Fibroblast of skin of left biceps (primary cell): ENCODE results near the gene UBE2QL1.

Experiments used
- DNase-seq, 2 experiments: peaks; one replicate each; pipeline ENCODE4 v3.0.0-alpha.2; 2013; ENCODE audit warnings: low read depth in 2 of 2

The UBE2QL1 gene

DNA sequence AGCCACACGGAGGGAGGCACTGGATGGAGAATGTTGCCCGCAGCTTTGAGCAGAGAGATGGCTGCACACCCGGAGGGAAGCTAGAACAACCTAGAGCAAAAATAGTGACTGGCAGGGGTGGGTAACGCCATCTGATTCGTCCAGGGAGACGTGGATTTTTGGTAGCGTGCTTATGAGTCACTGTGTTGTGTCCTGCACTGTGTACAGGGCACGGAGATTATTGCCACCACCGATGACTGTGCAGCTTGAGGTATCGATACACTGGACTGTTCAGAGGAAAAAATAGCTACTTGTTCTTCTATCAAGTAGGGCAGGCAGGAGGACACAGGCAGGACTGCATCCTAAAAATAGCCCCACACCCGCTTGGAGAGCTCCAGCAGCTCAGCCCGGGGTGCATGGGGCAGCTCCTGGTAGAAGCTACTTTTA lies 6.0 kb downstream of the UBE2QL1 start:
- no peak for DNase-seq

DNA sequence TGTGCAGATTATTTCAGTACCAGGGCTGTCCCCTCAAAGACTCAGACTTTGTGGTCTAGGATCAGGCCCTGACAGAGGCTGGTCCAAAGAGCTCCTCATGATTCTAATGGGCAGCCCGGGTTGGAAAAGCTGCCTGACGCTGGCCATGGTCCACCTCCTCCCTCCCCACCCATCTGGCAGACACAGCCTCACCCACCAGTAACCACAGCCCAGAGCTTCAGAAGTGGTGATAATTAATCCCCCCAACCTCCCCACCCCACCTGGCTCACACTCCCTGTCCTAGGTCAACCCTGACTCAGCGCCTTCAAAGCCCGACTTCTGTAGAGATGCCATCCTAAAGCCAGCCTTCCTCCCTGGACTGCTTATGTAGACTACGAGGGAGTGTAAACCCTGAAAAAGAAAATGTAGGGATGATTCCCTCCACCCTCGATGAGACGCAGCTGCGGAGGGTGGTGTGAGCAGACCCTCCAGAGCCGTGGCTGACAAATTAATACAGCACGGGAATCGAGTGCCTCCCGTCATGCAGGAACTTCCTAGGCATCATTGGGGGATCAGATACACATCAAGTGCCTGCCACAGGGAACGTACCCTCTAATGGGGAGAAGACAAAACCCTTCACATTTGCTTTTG lies 7.0 kb downstream of the UBE2QL1 start:
- DNase-seq, result no peak

DNA sequence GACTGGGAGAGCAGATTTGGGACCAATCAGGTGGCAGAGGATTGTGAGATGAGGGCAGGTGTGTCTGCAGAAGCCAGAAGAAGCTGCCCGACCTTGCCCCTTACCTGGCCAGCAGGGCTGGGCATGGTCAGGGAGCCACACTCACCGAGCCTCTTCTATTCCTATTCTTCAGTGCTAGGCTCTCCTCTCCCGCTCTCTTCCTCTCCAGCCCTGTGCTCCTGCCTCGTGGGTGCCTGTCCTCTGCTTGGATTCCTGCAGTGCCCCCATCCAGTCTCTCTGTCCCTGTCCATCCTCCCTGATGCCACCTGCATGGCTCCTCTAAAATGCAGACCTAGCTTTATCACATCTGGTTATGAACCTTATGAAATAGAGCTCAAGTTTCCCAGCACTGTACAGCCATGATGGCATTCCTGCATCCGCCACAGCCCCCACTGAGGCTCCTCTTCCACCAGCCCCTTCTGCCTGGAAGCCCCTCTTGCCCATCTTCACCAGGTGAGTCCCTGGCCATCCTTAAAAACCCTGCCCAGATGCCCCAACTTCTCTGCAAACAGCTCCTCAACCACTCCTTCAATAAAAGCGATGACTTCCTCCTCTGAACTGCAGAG lies 8.2 kb downstream of the UBE2QL1 start:
- DNase-seq, result no peak

DNA sequence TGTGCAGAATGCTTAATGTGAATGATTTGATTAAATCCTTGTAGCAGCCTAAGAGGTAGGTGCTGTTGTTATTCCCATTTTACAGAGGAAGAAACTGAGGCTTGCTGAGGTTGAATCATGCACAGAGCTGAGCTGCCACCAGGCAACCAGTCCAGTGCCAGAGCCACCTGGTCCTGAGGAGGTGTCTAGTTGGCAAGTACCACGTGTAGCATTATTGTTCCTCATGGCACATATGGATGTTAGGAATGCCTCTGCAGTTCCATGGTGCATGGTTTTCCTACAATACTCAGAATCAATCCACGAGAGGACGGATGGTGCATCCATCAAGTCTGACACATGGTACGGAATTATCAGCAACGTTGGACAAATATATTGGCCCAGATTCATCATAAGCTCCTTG lies 8.9 kb downstream of the UBE2QL1 start:
- DNase-seq, result no peak

DNA sequence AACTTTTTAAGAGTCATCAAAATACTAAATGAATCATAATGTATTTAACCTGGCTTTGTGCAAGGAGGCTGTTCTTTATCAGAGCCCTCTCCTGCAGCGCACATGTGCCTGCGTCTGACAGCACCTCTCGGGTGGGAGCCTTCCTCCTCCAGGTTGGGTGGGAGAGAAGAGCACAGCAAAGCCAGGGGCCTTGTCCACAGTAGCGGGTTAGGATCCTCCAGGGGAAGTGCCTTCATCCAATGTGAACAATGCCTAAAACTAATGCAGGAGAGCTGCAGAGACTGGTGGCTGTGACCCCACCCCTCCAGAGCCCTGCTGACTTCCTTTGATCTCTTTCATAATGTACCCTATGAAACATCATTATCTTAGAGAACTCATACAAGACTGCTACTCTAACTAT lies 10.2 kb downstream of the UBE2QL1 start:
- no peak for DNase-seq

DNA sequence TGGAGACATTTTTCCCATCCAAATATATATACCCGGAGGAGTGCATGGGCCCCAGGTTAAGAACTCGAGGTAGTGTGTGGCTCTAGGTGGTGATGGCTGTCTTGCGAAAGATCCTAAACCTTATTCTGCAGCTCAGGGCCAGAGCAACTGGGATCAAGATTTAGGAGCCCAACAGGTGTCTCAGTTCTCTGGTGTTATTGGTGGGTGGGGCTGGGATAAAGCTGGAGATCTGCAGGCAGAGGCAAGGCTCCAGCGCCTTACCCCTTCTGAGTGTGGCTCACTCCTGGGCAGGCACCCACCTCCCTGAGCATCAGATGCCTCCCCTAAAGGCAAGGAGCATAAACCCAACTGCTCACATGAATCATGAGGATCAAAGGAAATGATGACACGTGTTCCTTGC lies 11.2 kb downstream of the UBE2QL1 start:
- no peak for DNase-seq

DNA sequence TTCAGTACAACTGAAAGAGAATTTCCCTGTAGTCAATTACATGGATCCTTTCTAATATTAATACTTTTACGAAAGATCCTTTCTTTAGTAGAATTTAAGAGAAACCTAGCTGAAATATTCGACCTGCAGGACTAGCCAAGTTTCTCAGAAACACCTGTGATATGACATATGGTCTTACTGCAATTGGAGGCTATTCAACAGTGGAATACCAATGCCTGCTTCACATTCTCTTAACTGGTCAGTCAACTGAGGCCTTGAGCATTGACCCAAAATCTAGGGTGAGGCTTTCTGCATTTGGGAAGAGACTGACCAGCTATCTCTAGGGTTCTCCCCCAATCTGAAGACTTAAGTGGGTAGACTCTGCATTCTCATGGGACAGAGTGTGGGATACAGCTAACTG lies 12.3 kb downstream of the UBE2QL1 start:
- DNase-seq, result no peak

DNA sequence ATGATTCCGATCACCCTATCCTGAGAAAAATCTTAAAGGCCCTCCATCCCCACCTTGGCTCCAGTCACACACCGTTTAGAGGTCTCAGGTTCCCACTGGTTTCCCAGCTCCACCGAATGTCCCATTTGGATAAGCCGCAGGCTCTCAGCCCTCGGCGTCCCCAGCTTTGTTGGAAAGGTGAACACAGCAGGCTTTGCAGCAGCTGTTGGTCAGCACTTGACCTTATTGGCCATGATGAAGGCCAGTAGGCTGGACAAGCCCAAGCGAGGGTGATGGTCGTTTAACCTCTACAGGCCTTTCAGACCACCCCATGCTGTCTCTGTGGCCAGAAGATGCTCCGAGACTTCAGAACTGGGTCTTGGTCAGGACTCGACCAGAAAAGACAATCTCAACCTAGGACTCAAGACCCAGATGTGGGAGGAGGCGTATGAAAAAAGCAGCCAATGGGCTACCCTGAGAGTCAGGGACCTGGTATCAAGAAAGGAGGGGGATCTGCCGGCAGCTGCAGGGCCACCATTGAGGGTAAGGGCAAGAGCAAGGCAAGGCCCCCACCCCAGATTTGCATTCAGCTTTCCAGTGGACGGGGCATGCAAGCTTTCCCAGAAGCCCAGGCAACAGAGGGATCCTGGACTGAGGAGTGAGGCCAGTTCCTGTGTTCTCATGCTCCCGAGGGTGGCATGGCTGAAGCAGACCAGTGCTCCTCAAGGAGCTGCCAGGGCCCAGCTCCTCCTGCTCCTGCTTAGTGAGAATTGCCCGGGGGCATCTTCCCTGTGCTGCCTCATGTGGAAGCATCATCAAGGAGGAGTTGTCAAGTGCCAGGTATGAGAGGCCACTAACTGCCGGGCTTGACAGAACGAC lies 13.4 kb downstream of the UBE2QL1 start:
- no peak for DNase-seq

DNA sequence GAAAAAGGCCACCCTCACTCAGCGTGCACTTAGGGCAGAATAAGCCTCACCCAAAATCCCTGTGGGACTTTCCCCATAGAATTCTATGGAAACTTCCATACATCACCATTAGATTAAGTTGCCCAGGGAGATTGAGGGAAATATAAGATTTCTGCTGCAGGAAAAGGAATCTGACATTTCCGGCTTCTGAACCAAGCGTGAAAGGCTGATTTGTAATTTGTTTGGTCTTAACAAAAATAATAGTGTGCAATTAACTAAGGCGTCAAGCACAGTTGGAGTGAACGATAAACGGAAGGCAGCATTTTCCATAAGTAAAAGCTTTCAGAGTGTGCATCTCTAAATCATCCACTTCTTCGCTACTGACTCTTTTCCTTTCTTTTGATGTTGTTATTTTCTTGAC lies 14.0 kb downstream of the UBE2QL1 start:
- no peak for DNase-seq

DNA sequence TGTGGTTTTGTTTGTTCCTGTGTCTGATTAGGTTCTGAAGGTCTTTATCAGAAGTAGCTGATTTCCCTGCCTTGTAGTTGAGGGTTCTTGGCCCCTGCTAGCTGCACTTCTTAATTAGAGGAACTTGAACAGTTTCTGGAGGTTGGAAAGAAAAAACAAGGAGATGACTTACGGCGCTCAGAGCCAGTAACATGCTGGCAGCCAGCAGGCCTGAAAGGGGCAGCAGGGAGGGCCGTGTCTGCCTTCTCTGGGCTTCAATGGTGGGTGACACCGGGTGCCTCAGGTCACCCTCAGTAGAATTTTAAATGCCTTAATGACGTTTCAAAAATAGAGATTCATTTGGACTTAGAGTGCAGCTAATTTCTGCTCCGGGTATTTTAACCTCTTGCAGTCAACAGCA lies 15.8 kb downstream of the UBE2QL1 start:
- DNase-seq, result no peak

DNA sequence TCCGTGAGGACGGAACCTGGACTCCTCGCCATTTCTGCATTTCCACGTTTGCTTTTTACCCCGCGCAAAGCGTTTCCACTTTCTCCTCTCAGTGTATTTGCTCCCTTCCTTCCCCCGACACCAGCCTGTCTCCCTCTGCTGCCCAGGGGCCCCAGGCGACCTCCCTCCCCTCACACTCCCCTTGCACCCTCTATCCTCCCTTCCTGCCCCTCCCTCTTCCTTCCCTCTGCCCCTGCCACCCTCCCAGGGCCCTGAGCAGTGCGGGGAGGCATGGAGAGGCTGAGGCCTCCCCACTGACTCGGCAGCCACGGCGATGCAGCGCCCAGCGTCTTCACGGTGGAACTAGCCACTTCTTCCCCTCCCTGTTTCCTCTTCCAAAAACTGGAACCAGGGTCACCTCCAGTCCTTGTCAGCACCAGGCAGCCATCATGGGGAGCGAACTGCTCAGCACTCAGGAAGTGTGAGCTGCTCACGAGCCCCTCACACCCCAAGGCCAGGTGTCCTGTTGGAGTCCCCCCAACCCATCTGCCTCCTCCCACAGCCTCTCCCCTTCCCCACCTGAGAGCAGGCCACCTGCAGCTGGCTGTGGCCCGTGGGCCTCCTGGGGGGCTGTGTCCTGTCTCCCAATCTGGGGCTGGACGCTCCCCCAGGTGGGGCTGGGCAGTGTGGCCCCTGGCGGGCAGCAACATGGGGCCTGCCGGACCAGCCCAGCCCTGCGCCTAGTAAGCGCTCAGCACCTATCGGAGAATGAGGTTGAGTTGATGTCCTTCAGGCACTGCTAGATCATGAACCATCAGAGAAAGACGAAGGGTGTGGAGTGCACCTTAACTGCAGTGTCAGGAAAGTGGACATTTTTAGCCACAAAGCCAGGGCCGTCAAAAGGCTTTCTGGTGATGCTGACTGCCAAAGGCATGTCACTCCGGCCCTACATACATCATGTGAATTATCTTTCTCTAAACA lies 17.5 kb downstream of the UBE2QL1 start:
- DNase-seq, result no peak

DNA sequence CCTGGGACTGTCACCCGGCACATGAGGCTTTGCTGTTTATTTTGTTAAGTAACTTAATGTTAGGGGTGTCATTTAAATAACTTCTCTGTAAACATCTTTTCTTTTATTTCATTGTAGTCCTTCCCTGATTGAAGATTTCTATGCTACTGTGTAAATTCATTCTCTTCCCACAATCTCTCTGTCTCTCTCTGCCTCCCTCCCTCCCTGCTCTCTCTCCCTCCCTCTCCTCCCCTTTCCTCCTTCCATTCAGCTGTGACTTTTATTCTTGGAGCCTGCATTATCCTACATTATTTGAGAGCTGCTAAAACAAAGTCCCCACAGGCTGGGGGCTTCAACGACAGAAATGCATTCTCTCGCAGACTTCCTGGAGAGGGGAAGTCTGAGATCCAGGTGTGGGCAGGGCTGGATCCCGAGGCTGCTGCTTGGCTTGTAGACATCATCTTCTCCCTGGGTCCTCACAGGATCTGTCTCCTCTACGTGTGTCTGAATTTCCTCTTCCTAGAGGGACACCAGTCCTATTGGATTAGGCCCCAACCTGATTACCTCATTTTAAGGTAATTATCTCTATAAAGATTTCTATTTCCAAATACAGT lies 18.4 kb downstream of the UBE2QL1 start:
- no peak for DNase-seq

DNA sequence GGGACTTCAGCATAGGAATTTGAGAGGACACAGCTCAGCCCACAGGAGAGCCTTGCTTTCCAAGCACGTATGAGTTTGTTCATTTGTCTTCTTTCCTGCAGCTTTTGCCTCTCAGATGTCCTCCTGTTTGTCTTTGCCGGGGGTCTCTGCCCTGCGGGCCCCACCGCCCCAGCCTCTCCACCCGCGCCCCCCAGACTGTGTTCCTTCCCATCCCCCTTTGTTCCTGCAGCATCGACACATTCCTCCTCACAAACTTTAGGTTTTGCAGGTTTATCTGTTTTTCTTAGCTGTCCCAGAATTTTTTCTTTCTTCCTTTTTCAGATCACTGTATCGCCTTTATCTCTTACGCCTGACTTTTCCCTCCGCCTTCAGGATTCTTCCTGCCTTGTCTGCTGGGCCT lies 18.9 kb downstream of the UBE2QL1 start:
- no peak for DNase-seq

DNA sequence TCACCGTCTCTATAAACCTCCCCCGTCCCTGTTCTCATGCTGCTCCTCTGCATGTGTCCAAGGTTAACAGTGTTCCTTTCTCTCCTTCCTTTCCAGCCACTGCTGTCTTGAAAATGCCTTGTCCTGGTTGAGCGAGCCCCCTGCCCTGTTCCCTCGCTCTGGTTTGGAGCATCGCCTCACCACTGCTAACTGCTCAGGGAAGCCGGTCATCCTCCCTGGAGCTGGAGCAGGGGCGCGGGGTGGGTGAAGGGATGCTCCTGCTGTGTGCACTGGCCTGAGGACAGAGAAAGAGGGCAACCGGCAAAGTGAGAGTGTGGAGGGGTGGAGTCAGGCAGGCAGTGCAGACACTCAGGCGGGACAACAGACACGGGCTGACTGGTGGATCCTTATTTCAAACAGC lies 19.4 kb downstream of the UBE2QL1 start:
- DNase-seq, result no peak

DNA sequence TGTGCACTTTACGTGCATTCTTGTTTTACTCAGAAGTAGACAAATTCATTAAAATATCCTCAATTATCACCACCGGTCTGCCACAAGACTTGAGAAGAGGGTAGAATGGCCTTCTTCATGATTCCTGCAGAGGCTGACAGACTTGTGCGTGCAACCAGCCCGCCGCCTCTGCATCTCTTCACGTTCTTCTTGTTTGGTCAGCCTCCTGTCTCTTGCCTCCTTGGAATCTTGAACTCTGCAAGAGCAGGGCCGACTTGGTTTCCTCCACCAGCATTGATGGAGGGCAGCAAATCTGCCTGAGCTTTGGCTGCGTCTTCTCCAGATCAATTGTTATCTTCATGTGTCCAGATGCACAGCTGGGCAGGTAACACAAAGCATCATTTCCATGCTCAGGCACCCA lies 20.2 kb downstream of the UBE2QL1 start:
- no peak for DNase-seq

DNA sequence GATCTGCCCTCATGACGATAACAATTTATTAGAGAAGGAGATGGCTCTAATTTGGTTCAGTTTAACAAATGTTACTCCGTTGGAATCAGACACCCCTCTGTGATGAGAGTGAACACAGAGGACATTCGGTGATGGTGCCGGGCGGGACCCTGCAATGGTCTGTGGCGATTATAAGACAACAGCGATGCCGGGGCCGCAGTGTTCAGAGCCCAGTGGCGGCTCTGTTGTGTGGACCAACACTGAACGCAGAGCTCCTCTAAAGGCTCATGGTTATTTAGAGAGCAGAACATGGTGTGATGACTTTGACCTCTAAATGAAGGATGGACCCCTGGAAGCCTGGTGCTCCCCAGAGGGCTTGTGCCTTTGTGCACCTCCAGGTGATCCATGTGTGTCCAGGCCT lies 21.2 kb downstream of the UBE2QL1 start:
- no peak for DNase-seq

DNA sequence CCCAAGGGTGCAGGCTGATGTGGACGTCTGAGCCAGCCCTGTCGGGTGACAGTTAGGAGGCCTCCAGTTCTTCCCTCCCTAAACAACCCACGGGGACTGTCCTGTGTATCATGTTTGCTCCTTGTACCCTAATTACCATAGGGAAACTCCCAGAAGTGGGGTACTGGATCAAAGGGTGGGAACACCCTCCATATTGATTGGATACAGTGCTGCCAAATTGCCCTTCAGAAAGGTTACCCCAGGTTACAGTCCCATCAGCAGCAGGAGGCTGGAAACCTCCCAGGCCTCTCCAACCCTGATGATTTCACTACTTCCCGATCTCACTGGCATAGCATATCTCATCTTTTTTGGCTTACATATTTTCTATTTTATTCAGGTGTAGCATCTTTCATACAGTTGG lies 22.0 kb downstream of the UBE2QL1 start:
- no peak for DNase-seq

DNA sequence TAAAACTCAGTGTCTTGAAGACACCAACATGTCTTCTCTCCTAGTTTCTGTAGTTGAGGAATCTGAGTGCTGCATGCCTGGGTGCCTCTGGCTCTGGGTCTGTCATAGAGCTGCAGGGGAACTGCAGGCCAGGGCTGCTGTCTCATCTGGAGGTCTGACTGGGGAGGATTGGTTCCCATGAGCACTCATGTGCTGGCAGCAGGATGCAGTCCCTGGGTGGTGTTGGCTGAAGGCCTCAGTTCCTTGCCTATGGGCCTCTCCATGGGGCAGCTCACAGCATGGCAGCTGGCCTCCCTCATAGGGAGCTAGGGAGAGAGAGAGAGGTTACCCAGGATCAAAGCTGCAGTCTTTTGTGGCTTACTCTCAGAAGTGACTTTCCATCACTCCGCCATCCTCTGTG lies 22.6 kb downstream of the UBE2QL1 start:
- no peak for DNase-seq

DNA sequence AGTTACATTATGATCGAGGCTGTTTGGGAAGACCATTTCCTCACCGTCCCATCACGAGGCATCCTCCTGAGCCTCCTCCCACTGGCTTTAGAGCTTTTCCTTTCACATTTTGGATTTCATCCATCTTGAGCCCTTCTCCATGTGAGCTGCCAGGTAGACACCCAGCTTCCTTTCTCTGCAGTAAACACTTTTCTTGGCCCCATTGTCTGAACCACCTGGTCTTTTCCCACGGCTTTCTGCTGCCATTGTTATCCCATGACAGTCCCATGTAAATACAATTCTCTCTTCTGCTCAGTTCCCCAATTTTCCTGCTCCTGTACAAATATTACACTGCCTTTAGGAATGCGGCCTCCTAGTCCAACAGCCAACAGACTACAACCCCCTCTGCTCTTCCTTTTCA lies 24.1 kb downstream of the UBE2QL1 start:
- no peak for DNase-seq

DNA sequence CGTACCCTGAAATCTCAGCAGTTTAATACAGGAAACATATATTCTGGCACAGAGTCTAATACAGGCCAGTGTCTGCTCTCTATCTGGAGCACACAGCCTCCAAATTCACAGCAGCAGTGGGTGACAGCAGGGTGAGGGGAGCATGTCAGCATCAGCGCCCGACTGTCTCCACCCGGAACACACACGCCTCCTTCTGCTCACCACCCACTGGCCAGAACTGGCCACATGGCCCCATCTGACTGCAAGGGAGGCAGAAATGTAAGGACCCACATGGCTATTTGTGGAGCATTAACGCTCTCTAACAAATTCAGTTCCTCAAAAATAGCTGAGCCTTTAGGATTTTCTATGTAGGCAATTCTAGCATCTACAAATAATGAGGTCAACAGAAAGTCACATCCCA lies 24.6 kb downstream of the UBE2QL1 start:
- DNase-seq, result no peak

DNA sequence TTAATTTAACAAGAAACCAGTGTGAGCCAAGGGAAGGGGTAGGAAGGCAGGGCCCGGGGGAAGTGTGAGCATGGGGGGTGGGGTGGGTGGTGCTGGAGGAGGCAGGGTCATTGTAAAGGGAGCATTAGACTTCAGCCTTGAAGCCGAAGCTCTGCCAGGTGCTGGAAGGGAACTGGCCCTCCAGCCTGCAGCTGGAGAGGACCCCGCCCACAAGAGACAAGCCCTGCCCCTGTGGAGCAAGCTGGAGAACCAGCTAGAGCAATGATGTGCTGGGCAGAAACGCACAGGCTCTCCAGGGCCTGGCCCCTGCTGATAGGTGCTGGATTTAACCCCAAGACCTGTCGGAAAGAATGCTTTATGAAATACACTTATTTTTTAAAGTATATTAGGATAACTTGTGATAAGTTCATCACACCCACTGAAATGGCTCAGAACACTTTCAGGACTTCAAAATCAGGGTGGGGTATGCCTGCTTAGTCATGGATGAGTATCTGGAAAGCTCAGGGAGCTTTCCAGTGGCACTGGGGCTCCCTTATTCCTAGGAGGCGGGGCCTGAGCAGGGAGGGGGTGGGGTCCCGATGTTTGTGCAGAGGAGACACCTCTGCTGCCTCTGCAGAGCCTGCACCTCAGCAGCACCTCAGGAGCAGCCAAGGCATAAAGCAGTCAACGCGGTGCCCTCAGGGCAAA lies 27.1 kb downstream of the UBE2QL1 start:
- DNase-seq, result no peak
